ENCODE measurements around the gene PODN.

The PODN gene

DNA sequence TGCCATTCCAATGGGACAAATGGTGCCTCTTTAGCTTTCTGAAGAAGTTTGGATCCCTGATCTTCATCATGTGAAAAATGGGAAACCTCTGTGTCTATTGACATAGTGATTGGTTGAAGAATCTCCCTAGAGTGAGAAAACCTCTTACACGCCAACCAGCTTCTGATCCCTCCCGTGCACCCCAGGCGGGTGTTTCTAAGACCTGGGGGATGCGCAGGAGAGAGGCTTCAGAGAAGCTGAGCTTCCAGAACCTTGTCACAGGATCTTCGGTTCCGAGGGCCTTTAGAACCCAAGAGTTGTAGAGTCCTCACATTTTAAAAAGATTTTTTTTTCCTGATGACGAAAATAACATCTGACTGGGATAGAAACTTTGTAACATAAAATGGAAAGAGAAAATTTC lies 11.3 kb downstream of the PODN start:
- H3K9me3 ChIP-seq (ENCODE audit: low read length), result no peaks in the 10 kb centered on the region
- H3K4me3 ChIP-seq (ENCODE audit: low read depth, low read length, poor library complexity, severe bottlenecking), result no peak overlapping the region
- no peaks in the 10 kb centered on the region for H3K36me3 ChIP-seq (ENCODE audit: insufficient read depth, low read length)
- no peak overlapping the region for H3K9ac ChIP-seq (ENCODE audit: low read length)
- no peaks in the 10 kb centered on the region for H3K79me2 ChIP-seq (ENCODE audit: insufficient read depth, low read length)
- H3F3A ChIP-seq (ENCODE audit: insufficient read depth, low read length), result no peaks in the 10 kb centered on the region
- TF ChIP-seq, protein P1, sequence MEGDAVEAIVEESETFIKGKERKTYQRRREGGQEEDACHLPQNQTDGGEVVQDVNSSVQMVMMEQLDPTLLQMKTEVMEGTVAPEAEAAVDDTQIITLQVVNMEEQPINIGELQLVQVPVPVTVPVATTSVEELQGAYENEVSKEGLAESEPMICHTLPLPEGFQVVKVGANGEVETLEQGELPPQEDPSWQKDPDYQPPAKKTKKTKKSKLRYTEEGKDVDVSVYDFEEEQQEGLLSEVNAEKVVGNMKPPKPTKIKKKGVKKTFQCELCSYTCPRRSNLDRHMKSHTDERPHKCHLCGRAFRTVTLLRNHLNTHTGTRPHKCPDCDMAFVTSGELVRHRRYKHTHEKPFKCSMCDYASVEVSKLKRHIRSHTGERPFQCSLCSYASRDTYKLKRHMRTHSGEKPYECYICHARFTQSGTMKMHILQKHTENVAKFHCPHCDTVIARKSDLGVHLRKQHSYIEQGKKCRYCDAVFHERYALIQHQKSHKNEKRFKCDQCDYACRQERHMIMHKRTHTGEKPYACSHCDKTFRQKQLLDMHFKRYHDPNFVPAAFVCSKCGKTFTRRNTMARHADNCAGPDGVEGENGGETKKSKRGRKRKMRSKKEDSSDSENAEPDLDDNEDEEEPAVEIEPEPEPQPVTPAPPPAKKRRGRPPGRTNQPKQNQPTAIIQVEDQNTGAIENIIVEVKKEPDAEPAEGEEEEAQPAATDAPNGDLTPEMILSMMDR (IDR thresholded peaks at IDR 0.05; ENCODE audit: low read length), result no peak
- no peak for TF ChIP-seq EZH2 (IDR thresholded peaks at IDR 0.05; ENCODE audit: borderline replicate concordance, low read length)
- H4K20me1 ChIP-seq (ENCODE audit: insufficient read depth, low read length), result no peaks in the 10 kb centered on the region
- no peaks in the 10 kb centered on the region for H3K9me2 ChIP-seq (ENCODE audit: low read depth, low read length)
- H3K27ac ChIP-seq (ENCODE audit: low read depth, low read length, poor library complexity, severe bottlenecking), result no peak overlapping the region
- H3K4me2 ChIP-seq (ENCODE audit: low read length), result no peak overlapping the region
- H3K4me1 ChIP-seq (ENCODE audit: insufficient read depth, low read length, severe bottlenecking), result no peaks in the 10 kb centered on the region
- H3K27me3 ChIP-seq (ENCODE audit: insufficient read depth, low read length), result peaks cover 5% of the 10 kb centered on the region
- H2AFZ ChIP-seq (ENCODE audit: low read length), result no peak overlapping the region

DNA sequence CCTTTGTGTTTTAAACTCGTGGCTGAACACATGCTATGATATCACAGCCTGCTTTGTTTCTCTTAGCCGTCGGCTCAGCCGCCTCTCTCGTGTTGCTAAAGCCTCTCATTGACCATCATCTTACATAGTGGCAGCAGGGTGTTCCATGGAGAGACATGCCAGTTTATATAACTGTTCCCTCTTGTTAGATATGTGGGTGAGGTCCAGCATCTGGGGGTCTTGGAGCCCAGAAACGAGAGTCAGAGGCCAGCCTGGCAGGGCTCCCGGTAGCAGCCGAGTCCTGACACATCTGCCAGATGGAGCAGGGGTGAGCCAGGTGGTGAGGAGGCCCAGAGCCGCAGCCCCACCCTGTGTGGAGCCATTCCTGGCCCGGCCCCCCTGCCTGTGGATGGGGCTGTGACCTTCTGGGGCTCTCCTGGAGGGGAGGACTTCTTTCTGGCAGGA lies 11.9 kb downstream of the PODN start:
- no peaks in the 10 kb centered on the region for H3K9me2 ChIP-seq (ENCODE audit: low read depth, low read length)
- H3K4me1 ChIP-seq (ENCODE audit: insufficient read depth, low read length, severe bottlenecking), result no peaks in the 10 kb centered on the region
- no peaks in the 10 kb centered on the region for H3K36me3 ChIP-seq (ENCODE audit: insufficient read depth, low read length)
- no peaks in the 10 kb centered on the region for H3F3A ChIP-seq (ENCODE audit: insufficient read depth, low read length)
- H3K4me3 ChIP-seq (ENCODE audit: low read depth, low read length, poor library complexity, severe bottlenecking), result no peak overlapping the region
- H2AFZ ChIP-seq (ENCODE audit: low read length), result no peak overlapping the region
- H3K9me3 ChIP-seq (ENCODE audit: low read length), result no peaks in the 10 kb centered on the region
- H3K27ac ChIP-seq (ENCODE audit: low read depth, low read length, poor library complexity, severe bottlenecking), result no peak overlapping the region
- H3K4me2 ChIP-seq (ENCODE audit: low read length), result no peak overlapping the region
- H3K9ac ChIP-seq (ENCODE audit: low read length), result no peak overlapping the region
- H3K79me2 ChIP-seq (ENCODE audit: insufficient read depth, low read length), result no peaks in the 10 kb centered on the region
- peaks cover 5% of the 10 kb centered on the region for H3K27me3 ChIP-seq (ENCODE audit: insufficient read depth, low read length)
- TF ChIP-seq EZH2 (IDR thresholded peaks at IDR 0.05; ENCODE audit: borderline replicate concordance, low read length), result no peak
- TF ChIP-seq, protein P1 (IDR thresholded peaks at IDR 0.05; ENCODE audit: low read length), result no peak
- H4K20me1 ChIP-seq (ENCODE audit: insufficient read depth, low read length), result no peaks in the 10 kb centered on the region

DNA sequence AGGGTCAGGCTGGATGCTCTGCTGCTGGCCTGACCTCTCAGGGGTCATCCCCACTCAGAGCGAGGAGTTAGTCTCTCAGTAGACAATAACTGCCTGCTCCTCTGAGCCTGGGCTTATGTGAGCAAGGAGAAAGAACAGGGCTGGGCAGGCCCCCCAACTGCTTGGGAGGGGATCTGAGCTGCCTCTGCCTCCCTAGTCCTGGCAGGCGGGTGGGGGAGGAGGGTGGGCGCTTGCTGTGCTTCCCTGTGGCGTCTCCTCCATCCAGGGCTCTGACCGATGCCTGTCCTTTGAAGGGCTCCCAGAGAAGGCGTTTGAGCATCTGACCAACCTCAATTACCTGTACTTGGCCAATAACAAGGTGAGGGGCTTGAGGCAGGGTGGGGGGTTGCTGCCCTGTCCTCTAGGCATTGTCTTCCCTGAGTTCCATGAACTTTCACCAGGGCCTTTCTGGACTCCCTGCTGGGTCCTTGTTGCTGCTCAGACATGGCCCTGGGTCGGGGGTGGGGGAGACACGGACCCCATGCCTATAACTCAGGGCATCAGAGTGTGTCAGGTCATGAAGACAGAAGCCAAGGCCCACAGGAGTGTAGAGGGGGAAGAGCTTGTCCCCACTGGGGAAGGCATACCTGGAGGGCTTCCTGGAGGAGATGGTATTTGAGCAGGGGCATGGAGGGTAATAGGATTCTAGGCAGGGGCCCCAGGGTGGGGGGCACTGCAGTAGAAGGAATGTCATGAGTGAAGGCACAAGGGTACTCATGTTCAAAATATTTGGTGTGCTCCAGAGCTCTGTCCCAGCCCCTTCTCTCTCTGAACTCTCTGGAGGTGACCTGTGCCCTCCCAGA lies 12.5 kb downstream of the PODN start:
- no peaks in the 10 kb centered on the region for H3K36me3 ChIP-seq (ENCODE audit: insufficient read depth, low read length)
- H3K27ac ChIP-seq (ENCODE audit: low read depth, low read length, poor library complexity, severe bottlenecking), result no peak overlapping the region
- H3K27me3 ChIP-seq (ENCODE audit: insufficient read depth, low read length), result peaks cover 5% of the 10 kb centered on the region
- no peak overlapping the region for H3K4me2 ChIP-seq (ENCODE audit: low read length)
- H3K9ac ChIP-seq (ENCODE audit: low read length), result no peak overlapping the region
- H3K4me3 ChIP-seq (ENCODE audit: low read depth, low read length, poor library complexity, severe bottlenecking), result no peak overlapping the region
- H3K79me2 ChIP-seq (ENCODE audit: insufficient read depth, low read length), result no peaks in the 10 kb centered on the region
- no peaks in the 10 kb centered on the region for H3F3A ChIP-seq (ENCODE audit: insufficient read depth, low read length)
- no peak overlapping the region for H2AFZ ChIP-seq (ENCODE audit: low read length)
- H3K4me1 ChIP-seq (ENCODE audit: insufficient read depth, low read length, severe bottlenecking), result no peaks in the 10 kb centered on the region
- H3K9me3 ChIP-seq (ENCODE audit: low read length), result no peaks in the 10 kb centered on the region
- H4K20me1 ChIP-seq (ENCODE audit: insufficient read depth, low read length), result no peaks in the 10 kb centered on the region
- no peaks in the 10 kb centered on the region for H3K9me2 ChIP-seq (ENCODE audit: low read depth, low read length)
- no peak for TF ChIP-seq EZH2 (IDR thresholded peaks at IDR 0.05; ENCODE audit: borderline replicate concordance, low read length)
- TF ChIP-seq, protein P1 (IDR thresholded peaks at IDR 0.05; ENCODE audit: low read length), result no peak

Data from OCI-LY1 (cell line).